HEK293T (cell line): ENCODE measurements around the gene FIGLA.
A peak's percentile ranks its signal among the peaks of the same experiment; 100 is the strongest.

Experiments
- BHLHE40 ChIP-seq: fragments of 450-650 bp; IDR thresholded peaks from 2 replicates; pipeline ENCODE4 v1.6.1; 2016; ENCODE audit warnings: mild to moderate bottlenecking, moderate library complexity, borderline replicate concordance
- ELF4 ChIP-seq: fragments of 450-650 bp; IDR thresholded peaks from 2 replicates; pipeline ENCODE4 v1.6.1; 2017; ENCODE audit warnings: antibody characterized with exemption
- FOXA1 ChIP-seq: fragments of 450-650 bp; IDR thresholded peaks from 2 replicates; pipeline ENCODE4 v1.6.1; 2016; ENCODE audit warnings: mild to moderate bottlenecking
- FOXK2 ChIP-seq: fragments of 450-650 bp; IDR thresholded peaks from 2 replicates; pipeline ENCODE4 v1.6.1; 2016; ENCODE audit warnings: mild to moderate bottlenecking
- FOXM1 ChIP-seq: fragments of 450-650 bp; IDR thresholded peaks from 2 replicates; pipeline ENCODE4 v1.6.1; 2017; ENCODE audit warnings: mild to moderate bottlenecking, borderline replicate concordance
- HDGF ChIP-seq: fragments of 450-650 bp; IDR thresholded peaks from 2 replicates; pipeline ENCODE4 v1.6.1; 2017; ENCODE audit warnings: antibody characterized with exemption, borderline replicate concordance
- NFRKB ChIP-seq: fragments of 450-650 bp; IDR thresholded peaks from 2 replicates; pipeline ENCODE4 v1.6.1; 2016; ENCODE audit warnings: mild to moderate bottlenecking, moderate library complexity
- PKNOX1 ChIP-seq: fragments of 450-650 bp; IDR thresholded peaks from 2 replicates; pipeline ENCODE4 v1.6.1; 2016
- SP1 ChIP-seq: fragments of 450-650 bp; IDR thresholded peaks from 2 replicates; pipeline ENCODE4 v1.6.1; 2017
- SUZ12 ChIP-seq: fragments of 450-650 bp; IDR thresholded peaks from 2 replicates; pipeline ENCODE4 v1.6.1; 2016; ENCODE audit warnings: mild to moderate bottlenecking
- TARDBP ChIP-seq: fragments of 450-650 bp; IDR thresholded peaks from 2 replicates; pipeline ENCODE4 v1.6.1; 2016
- ZNF384 ChIP-seq: fragments of 450-650 bp; IDR thresholded peaks from 2 replicates; pipeline ENCODE4 v1.6.1; 2016

GRCh38 chr2:70745276-70745825 lies 45.1 kb downstream of the FIGLA start:
- no peak for TF ChIP-seq SUZ12
- no peak for TF ChIP-seq TARDBP
- no peak for TF ChIP-seq HDGF
- TF ChIP-seq SP1 = no peak
- no peak for TF ChIP-seq FOXK2
- TF ChIP-seq BHLHE40 = no peak
- no peak for TF ChIP-seq ELF4
- TF ChIP-seq ZNF384 = no peak
- no peak for TF ChIP-seq FOXM1
- no peak for TF ChIP-seq FOXA1
- peak; percentile 49 for TF ChIP-seq PKNOX1
- no peak for TF ChIP-seq NFRKB
